Stimulated activated CD8-positive, alpha-beta memory T cell treated with anti-CD3 and anti-CD28 coated beads, Interleukin-4, amount 100 ng/mL, for 48 hours (primary cell): ENCODE results near the gene U2AF2.

Experiments
- DNase-seq: peaks from one replicate; pipeline ENCODE4 v3.0.0-alpha.2; 2020

The U2AF2 gene

DNA sequence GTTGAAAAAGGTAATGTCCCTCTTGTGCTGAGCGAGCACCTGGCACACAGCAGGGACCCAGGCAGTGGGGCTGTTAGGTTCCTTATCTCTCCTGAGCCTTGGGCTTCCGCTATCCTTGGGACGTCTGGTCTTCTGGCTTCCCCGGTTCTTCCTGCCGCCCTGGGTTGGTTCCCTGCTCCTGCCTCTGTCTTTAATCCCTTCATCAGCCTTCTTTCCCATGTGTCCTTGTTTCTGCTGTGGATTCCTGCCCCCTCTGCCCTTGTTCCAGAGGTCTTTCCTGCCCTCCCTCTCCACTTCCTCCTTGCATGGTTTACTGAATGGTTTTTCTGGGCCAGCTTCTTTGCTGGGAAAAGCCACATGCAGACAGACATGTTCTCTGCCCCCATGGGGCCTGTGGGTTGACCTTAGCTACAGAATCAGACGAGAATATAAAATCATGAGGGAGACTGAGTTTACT is 22.8 kb downstream of the U2AF2 start:
- DNase-seq: no peak

DNA sequence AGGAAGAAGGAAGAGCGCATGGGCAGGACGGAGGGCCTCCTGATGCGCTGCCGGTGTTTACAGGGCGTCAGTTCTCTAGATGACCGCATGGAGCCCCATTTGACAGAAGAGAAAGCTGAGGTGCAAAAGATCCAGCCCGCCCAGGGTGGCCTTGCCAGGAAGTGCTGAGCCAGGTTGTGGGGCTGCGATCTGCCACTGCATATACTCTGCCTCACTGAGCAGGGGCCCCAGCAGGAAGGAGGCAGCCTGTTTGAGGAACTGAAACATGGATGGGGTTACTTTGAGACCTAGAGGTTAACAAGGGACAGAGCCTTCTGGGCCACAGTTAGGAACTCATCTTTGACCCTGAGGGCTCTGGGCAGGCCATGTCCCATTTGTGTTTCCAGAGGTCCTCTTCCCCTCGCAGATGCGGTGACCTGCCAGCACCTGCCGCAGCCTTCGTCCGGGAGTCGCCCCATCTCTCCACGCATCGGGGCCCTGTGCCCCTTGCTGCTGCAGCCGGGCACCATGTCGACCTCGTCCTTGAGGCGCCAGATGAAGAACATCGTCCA is 23.4 kb downstream of the U2AF2 start:
- DNase-seq: no peak

DNA sequence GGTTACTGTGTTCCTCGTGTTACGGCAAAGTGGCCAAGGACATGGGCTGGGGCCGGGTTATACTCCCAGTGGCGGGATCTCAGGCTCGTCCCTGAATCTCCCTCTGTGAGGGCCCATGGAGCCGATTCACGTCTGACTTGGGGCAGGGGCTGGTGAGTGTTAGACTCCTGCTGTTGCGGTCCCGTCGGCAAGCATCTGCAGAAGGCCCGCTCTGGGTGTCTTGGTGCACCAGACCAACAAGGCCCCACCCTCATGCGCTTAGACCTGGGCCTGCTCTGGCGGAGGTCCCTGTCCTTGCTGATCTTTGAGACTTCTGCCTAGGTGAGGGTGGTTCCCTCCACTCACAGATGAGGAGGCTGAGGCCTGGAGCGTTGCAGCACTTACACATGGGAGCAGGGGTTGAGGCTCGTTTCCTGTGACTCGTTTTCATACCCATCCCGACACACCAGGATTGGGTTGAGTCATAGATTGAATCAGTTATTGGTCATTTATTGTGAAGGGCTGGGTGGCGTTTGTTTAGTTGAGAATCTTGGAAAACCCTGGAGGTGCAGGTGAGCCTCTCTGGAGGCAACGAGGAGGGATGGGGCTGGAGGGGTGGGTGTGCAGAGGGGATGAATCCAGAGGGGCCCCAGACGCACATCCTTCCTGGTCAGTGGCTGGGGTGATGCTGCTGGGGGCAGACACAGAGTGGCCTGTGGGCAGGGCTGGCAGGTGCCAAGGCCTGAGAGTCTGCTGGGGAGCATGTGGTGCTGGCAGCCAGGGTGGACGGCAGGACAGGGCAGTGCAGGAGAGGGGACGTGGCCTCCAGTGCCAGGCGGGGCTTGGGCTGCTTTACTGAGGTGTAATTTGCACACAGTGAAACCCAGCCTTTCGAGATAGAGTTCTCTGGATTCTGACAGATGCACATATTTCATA is 24.8 kb downstream of the U2AF2 start:
- DNase-seq: peak; percentile 37

DNA sequence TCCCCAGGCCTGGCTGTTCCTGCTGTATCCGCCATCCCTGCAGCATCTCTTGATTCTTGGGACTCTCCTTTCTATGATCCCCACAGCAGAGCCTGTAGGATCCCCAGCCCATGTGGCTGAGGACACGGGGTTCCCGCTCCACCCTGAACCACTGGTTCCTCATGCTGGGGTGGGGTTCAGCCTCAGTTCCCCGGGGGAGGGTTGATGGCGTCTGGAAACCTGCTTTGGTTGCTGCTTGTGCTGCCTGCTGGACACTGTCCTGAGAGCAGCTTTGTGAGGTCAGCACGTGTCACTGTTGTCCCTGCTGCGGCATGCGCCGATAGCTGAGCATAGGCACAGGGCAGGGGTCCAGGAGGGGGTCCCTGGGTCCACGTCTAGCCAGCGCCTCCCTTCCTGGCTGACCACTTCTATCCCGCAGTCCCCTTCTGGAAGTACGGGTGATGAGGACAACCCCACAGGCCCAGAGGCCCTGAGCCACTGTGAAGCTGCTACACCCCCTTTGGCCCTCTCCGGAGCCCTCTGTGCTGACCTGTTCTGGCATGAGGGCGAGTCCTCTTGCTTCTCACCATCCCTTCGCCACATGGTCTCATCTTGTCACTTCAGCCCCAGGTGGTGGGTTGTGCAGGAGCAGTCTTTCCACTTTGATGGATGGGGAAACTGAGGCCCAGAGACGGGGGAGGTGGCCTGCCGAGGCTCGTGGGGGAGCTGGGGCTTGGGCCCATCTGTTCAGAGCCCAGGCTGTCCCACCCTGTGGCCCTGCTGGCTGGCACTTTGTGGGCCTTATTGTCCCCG is 25.7 kb downstream of the U2AF2 start:
- no peak for DNase-seq

DNA sequence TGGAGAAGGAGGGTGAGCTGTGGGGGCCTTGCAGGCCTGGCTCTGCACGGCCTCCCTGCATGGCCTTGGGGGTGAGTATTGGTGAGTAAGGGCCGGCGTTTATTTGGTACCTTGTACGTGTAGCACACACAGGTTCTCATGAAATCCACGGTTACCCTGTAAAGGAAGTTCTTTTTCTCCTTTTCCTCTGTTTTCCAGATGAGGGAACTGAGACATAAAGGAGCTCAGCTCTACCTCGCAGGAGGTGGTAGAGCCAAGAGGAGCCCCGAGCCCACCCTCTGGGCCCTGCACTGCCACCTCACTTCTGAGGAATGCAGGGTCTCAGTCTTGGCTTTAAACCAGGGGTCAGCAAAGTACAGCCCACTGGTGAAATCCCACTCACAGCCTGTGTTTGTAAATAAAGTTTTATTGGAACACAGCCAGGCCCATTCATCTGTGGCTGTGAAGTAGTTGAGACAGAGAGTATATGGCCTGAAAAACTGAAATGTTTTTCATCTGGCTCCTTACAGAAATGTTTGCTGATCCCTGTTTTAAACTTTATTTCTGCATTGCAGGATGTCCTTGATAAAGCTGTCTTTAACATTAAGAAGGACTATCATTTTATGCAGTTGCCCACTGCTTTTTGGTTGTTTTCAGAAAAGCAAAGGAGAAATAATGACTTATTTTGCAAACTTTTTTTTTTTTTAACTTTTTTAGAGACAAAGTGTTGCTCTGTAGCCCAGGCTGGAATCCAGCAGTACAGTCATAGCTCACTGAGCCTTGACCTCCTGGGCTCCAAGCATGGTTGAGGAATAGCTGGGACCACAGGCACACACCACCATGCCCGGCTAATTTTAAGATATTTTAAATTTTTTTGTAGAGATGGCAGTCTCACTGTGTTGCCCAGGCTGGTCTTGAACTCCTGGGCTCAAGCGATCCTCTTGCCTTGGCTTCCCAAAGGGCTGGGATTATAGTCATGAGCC is 26.6 kb downstream of the U2AF2 start:
- no peak for DNase-seq

DNA sequence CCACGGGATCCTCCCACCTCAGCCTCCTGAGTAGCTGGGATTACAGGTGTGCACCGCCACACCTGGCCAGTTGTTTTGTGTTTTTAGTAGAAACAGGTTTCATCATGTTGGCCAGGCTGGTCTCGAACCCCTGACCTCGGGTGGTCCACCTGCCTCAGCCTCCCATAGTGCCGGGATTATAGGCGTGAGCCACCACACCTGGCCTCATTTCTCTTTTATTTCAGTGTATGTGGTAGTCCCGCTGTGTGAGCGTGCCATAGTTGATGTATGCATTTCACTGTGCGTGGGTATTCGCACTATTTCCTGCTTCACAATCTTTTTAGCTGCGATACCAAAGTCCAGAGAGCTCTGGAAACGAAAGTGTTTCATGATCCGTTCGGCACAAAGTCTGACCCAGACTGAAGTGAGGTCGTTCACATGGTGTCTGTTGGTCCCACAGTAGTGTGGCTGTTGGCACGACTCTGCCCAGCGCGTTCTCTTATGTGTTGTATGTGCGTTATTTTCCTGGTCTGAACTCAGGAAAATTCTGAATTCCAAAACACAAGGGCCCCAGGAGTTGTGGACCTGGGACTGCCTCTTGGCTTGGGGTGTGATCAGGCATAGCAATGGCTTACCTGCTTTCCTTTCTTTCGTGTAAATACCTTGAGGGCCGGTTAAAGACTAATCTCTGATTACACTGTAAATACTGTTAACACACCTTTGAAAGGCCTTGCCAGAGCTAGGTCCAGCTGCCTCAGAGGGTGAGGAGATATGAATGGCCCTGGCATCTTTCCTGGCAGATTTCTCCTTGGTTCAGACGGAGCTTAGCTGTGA is 28.8 kb downstream of the U2AF2 start:
- no peak for DNase-seq

DNA sequence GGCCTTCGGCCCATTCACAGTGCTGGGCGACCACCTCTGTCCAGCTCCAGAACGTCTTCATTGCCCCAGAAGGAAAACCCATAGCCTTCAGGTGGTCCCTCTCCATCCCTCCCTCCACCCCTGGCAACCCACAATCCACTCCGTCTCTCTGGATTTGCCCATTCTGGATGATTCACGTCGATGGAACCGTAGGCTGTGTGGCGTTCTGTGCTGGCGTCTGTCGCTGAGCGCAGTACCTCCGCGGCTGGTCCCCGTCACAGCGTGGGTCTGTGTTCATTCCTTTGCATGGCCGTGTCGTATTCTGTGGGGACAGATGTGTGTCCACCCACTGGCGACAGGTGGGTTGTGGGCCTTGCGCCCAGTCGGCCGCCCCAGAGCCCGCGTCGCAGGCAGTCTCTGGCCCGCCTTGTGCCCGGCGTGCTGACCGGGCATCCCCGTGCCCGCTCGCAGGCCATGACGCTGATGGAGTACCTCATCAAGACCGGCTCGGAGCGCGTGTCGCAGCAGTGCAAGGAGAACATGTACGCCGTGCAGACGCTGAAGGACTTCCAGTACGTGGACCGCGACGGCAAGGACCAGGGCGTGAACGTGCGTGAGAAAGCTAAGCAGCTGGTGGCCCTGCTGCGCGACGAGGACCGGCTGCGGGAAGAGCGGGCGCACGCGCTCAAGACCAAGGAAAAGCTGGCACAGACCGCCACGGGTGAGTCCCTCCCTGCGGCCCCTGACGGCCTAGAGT is 30.3 kb downstream of the U2AF2 start:
- no peak for DNase-seq

DNA sequence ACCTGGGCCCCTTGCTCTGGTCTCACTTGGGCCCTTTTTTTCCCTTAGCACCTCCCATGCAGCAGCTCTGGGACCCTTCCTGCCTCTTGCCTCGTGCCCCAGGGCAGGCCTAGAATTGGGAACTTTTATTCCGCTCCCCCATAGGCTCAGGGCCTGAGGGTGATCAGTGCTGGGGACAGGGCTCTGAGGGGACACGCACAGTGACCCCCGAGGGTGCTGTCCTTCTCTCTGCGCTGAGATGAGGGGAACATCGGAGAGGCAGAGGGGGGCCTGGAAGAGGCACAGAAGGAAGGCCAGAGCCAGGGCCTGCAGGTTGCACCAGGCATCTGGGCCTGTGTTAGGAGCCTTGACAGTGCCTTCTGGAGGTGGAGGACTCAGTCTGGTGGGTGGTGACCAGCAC is 30.9 kb downstream of the U2AF2 start:
- no peak for DNase-seq

DNA sequence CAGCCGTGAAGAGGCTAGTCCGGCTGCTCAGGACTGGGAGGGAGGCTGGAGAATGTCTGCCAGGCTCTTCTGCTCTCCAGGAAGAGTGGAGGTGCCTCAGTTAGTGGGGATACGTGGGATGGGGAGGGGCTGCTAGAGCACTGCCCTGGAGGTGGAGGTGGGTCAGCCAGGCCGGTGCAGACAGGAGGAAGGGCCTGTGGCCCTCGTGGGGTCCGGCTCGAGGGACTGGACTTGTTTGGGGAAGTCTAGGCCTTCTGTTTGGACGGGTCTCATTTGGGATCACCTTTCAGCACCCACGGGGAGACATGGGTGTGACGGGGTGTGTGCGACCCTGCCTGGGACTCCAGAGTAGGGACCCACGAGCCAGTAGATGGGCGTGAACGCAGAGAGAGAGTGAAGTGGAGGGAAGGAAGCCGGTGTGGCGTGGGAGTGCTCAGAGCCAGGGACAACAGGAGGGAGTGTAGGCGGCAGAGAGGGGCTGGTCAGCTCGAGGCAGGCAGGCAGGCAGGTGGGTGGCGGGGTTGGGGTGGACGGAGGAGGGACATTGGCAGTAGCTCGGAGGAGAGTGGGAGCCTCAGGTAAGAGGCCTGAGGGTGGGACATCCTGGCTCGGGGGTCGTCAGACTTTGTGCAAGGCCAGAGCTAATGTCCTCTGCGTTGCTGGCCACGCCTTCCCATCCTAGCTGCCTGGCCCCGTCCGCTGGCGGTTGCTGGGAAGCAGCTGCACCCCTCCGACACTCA is 31.6 kb downstream of the U2AF2 start:
- DNase-seq: no peak

DNA sequence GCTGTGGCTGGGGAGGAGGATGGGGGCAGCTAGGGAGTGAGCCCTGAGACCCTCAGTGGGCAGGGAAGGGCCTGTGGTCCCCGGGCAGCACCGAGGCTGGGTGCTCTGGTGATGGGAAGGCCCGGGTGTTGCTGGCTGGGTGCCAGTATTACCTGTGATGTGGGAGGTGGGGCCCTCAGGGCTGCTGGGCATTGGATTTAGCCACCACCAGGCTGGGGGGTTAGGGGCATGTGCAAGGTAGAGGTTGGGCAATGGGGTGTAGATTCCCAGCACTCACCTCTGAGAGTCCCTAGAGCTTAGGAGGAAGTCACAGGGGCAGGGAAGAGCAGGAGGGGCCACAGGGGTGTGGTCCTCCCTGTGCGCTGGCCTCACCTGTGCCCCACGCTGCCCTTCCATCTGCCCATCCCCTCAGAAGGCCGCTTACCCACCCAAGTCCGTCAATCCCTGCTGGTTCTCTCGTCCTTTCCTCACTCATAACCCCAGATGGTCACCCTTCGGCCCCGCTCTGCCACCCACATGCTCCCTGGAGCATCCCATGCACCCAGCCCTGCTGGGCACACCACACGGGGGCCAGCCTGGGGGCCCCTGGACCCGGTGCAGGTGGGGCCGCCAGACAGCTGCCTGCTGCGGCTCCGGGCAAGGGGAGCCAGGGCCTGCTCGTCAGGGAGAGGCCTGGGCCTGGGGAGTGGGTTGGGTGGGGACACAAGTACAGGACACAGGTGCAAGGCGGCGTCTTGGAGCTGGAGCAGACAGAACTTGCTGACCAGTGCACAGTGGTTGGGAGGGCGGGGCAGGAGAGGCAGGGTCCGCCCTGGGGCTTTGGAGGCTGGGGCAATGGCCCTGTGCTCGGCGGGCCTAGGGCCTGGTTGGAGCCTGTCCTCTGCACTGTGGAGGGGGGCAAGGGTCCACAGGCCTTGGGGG is 32.7 kb downstream of the U2AF2 start:
- DNase-seq: no peak

DNA sequence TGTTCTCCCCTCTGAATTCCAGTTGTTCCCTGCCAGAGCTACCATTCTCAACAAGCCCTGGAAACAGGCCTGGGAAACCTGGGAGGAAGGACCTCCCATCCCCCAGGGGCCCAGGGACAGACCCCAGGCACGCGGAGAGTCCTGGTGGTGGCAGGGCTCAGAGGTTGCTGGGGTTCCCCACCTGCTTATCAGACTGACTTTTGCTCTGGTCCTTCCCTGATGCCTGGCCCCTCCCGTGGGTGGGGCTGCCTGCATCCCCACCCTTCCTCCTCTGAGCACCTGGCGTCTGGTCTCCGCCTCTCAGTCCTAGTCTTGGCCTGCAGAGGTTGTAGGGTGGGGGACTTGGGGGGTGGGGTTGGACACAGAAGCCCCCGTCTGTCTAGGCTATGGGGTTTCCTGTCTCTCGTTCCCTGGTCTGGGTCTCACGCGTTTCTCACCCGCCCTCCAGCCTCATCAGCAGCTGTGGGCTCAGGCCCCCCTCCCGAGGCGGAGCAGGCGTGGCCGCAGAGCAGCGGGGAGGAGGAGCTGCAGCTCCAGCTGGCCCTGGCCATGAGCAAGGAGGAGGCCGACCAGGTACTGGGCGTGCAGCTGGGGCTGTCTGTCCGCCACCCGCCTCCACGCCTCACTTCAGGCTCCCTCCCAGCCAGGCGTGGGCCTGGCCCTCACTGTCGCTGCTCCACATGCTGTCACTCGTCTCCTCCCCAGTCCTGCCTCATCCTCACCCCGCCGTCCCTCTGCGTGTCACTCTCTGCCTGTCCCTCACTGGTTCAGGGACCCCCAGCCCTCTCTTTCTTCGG is 33.8 kb downstream of the U2AF2 start:
- no peak for DNase-seq

DNA sequence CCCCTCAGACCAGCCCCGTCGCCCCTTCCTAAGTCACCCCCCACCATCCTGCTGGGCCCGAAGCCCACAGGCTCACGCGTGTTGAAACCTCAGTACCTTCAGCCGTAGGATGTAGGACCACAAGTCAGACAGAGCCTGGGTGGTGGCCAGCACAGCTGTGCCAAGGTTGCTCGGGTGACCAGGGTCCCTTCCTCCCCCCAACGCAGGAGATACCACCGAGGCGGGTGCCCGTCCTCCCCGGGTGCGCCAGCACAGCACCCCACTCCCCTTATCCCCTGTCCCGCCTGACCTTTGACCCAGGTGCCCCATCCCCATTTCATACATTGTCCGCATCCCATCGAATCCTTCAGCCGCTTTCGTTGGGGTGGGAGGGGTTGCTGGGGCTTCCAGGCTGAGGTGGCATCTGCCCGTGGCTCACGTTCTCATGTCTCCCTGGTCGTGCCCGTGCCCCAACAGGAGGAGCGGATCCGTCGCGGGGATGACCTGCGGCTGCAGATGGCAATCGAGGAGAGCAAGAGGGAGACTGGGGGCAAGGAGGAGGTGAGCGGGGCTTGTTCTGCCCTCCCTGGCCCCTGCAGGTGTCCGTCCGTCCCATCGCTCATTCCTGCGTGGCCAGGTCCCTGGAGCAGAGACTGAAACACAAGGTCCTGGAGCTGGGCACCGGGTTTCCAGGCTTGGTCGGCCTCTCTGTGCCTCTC is 34.7 kb downstream of the U2AF2 start:
- no peak for DNase-seq

DNA sequence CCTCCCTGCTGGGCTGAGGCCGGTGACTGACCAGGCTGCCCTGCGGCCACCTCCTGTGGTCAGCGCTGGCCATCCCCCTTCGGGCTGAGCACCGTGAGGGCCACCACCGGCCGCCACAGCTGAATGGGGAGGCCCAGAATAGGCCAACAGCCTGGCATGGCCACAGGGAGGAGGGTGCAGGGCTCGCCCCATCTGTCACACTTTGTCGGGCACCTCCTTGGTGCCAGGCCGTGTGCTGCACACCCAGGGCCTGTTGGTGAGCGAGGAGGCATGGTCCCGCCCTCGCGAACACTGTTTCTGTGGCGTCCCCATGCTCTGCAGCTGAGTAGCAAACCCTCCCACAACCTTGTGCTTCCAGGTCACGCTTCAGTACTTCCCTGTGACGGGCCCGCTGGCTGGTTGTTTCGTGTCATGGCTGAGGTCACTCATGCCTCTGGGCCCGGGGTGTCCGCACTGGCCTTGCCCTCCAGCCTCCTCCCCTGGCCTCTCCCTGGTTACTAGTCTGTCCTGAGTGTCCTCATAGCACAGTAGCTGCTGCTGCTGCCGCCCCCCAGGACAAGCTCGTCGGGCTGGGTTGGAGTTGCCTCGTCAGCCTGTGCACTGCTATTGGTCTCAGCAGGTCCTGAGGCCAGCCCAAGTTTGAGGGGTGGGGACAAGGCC is 35.4 kb downstream of the U2AF2 start:
- DNase-seq: no peak

DNA sequence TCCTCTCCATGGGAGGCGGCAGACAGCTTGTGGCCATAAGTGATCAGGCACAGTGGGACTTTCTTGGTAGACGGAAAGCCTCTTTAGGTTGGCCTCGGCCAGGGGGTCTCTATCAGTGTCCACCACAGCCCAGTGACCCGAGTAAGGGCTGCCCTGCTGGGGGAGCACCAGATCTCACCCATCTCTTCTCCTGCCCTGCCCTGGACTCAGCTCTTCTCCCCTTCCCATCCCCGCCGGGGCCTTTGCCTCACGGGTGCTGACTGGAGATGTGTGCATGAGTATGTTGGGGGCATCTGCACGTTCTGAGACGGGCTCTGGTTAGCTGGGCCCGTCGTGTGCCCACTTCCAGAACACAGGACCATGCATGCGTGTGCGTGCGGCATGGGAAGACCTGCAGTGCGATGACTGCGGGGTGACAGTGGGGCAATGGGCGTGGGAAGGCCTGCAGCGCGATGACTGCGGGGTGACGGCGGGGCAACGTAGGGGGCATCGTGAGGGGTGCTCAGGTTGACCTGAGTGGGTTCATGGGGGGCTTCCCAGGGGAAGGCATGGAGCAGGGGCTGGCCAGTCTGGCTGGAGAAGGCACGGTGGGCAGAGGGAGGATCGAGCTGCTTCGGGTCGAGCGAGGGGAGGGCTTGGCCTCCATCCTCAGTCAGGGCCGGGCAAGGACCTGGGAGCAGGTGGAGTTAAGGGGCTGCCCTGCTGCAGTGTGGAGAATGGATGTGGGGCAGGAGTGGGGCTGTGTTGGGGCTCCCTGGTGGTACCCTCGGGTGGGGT is 36.1 kb downstream of the U2AF2 start:
- no peak for DNase-seq

DNA sequence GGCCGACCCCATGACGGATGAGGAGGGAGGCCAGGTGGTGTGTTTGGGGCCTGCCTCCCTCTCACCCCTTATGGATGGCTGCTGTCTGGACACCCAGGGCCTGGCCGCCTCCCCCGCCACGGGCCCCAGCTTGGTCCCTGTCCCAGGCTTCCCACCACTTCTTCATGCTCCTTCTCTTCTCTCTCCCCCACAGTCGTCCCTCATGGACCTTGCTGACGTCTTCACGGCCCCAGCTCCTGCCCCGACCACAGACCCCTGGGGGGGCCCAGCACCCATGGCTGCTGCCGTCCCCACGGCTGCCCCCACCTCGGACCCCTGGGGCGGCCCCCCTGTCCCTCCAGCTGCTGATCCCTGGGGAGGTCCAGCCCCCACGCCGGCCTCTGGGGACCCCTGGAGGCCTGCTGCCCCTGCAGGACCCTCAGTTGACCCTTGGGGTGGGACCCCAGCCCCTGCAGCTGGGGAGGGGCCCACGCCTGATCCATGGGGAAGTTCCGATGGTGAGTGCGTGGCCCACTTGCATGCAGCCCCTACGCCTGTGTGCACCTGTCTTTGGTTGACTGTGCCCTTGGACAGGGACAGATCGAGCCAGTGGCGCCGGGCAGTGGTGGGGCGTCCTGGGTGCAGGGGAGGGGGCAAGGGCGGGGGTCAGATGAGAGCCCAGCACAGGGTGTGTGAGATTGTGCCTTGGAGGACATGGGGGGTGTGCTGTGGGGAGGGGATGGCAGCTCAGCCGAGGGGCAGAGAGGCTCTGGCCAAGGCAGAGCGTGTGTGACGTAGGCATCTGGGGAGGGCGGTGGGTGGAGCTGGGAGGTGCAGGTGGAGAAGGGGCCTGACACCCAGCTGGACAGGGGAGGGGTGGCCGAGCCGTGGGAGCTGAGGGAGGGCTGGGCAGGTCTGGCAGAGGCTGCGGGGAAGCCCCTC is 37.0 kb downstream of the U2AF2 start:
- no peak for DNase-seq
